K562 (cell line): ENCODE data around the gene GASK1A. TPM values are rescaled to one million over a fixed set of nuclear protein-coding genes. Genes with fewer than 3 reads are reported as not detected.

Source experiments
- BCOR ChIP-seq: fragments of 450-650 bp; IDR thresholded peaks from 2 replicates; pipeline ENCODE4 v1.6.1; 2016
- DACH1 ChIP-seq: fragments of 450-650 bp; IDR thresholded peaks from 2 replicates; pipeline ENCODE4 v1.6.1; 2018; ENCODE audit not compliant: partially characterized antibody
- ZNF316 ChIP-seq: fragments of 450-650 bp; IDR thresholded peaks from 2 replicates; pipeline ENCODE4 v1.6.1; 2016
- polyA plus RNA-seq, 8 experiments: library from polyadenylated mRNA; depleted of rRNA in 4 of 8; stranded (reverse) in 5 of 8; unstranded in 3 of 8; fragments of >200 nt; fragmentation: Nextera tagmentation in 2 of 8; fragmentation: Illumina TruSeq in 1 of 8; extraction: Ambion mirVana in 2 of 8; extraction: Trizol in 1 of 8; gene quantifications; 2 replicates each; pipeline versions ENCODE4 v1.2.1 to v1.2.3, GENCODE V29; 2011 to 2014; ENCODE audit warnings: inconsistent platforms in 1 of 8, missing spikeins in 1 of 8
- total RNA-seq, 7 experiments: library from RNA; depleted of rRNA in 6 of 7; stranded (reverse); fragments of >200 nt in 6 of 7; fragmentation: Illumina TruSeq in 2 of 7; extraction: Trizol in 2 of 7; gene quantifications; 2 replicates each; pipeline versions ENCODE4 v1.2.1 to v1.2.3, GENCODE V29; 2011 to 2021; ENCODE audit warnings: low replicate concordance in 1 of 7
- TF ChIP-seq, protein P1 (sequence below), 2 experiments: fragments of 150-350 bp in 1 of 2; IDR thresholded peaks; 2 replicates each; pipeline ENCODE4 v1.6.1; 2012 to 2016; ENCODE audit warnings: low read depth in 2 of 2, low read length in 2 of 2, mild to moderate bottlenecking in 1 of 2, moderate library complexity in 1 of 2
- TF ChIP-seq, protein P2 (sequence below): fragments of 450-650 bp; formaldehyde crosslinking; IDR thresholded peaks from 2 replicates; pipeline ENCODE4 v1.4.0; 2022; ENCODE audit warnings: mild to moderate bottlenecking, moderate library complexity

GASK1A gene
- total and polyA plus RNA-seq, 9 of the 15 experiments (the other 6 are each of a cell fraction or from before 2014, with no cell fraction given), result 0.04 to 0.11 (median 0.05) TPM; not detected in 5

DNA sequence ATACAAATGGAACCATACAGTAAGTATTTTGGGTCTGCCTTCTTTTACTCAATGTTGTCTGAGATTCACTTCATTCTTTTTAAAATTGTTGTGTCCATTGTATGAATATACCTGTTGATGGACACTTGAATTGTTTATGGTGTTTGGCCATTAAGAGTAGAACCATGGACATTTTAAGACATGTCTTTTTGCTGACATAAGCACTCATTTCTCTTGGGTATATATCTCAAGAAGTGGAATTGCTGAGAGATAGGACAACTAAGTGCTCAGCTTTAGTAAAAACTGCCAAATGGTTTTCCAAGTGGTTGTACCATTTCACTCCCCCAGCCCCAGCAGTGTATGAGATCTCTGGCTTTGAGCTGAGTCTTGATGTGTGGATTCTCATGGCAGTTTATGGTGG is 98.6 kb downstream of the GASK1A start (continued):
- TF ChIP-seq, protein P1, sequence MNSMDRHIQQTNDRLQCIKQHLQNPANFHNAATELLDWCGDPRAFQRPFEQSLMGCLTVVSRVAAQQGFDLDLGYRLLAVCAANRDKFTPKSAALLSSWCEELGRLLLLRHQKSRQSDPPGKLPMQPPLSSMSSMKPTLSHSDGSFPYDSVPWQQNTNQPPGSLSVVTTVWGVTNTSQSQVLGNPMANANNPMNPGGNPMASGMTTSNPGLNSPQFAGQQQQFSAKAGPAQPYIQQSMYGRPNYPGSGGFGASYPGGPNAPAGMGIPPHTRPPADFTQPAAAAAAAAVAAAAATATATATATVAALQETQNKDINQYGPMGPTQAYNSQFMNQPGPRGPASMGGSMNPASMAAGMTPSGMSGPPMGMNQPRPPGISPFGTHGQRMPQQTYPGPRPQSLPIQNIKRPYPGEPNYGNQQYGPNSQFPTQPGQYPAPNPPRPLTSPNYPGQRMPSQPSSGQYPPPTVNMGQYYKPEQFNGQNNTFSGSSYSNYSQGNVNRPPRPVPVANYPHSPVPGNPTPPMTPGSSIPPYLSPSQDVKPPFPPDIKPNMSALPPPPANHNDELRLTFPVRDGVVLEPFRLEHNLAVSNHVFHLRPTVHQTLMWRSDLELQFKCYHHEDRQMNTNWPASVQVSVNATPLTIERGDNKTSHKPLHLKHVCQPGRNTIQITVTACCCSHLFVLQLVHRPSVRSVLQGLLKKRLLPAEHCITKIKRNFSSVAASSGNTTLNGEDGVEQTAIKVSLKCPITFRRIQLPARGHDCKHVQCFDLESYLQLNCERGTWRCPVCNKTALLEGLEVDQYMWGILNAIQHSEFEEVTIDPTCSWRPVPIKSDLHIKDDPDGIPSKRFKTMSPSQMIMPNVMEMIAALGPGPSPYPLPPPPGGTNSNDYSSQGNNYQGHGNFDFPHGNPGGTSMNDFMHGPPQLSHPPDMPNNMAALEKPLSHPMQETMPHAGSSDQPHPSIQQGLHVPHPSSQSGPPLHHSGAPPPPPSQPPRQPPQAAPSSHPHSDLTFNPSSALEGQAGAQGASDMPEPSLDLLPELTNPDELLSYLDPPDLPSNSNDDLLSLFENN (IDR thresholded peaks at IDR 0.05; ENCODE audit: low read depth in 2 of 2, low read length in 2 of 2), result no peak
- TF ChIP-seq, protein P2, sequence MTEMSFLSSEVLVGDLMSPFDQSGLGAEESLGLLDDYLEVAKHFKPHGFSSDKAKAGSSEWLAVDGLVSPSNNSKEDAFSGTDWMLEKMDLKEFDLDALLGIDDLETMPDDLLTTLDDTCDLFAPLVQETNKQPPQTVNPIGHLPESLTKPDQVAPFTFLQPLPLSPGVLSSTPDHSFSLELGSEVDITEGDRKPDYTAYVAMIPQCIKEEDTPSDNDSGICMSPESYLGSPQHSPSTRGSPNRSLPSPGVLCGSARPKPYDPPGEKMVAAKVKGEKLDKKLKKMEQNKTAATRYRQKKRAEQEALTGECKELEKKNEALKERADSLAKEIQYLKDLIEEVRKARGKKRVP, result no peak
- TF ChIP-seq BCOR (no peak), ZNF316 (peak; percentile 73), DACH1 (no peak)
